Heart left ventricle (tissue), 16 donors: Measurements from ENCODE around the gene BRSK2. TPM values are rescaled to one million over a fixed set of nuclear protein-coding genes. Genes with fewer than 3 reads are reported as not detected.
"Not testable (repeated sequence)": the region's sequence is repeated elsewhere in the genome, so short reads cannot be mapped to it uniquely, and the experiment has no call there.

ENCODE experiments used
- ATAC-seq, 4 donors: fragments of 200-7000 bp; cut with Tn5 transposase; one replicate each; pipeline ENCODE4 v1.9.1; 2020 to 2022; ENCODE audit warnings: moderate library complexity in 4 of 4, mild to moderate bottlenecking in 3 of 4, moderate number of reproducible peaks in 1 of 4
- DNase-seq, 5 donors: peaks; one replicate each; pipeline ENCODE4 v3.0.0-alpha.2; 2020
- H3K27ac ChIP-seq, 12 donors: fragments of 200-600 bp; sonication (generic) in 4 of 12; one replicate each; pipeline versions ENCODE4 v1.5.0 to v1.8.0; 2016 to 2022; ENCODE audit warnings: mild to moderate bottlenecking in 2 of 12
- H3K27me3 ChIP-seq, 9 donors: fragments of 200-600 bp; sonication (generic) in 2 of 9; one replicate each; pipeline versions ENCODE4 v1.5.1 to v1.8.0; 2016 to 2022; ENCODE audit warnings: mild to moderate bottlenecking in 3 of 9
- H3K36me3 ChIP-seq, 9 donors: fragments of 200-600 bp; sonication (generic) in 2 of 9; one replicate each; pipeline versions ENCODE4 v1.5.0 to v1.8.0; 2018 to 2022; ENCODE audit warnings: mild to moderate bottlenecking in 2 of 9
- H3K4me1 ChIP-seq, 12 donors: fragments of 200-600 bp; sonication (generic) in 4 of 12; one replicate each; pipeline versions ENCODE4 v1.5.0 to v1.8.0; 2016 to 2022; ENCODE audit warnings: mild to moderate bottlenecking in 3 of 12
- H3K4me3 ChIP-seq, 12 donors: fragments of 200-600 bp; sonication (generic) in 4 of 12; one replicate each; pipeline versions ENCODE4 v1.5.0 to v1.8.0; 2017 to 2022; ENCODE audit warnings: mild to moderate bottlenecking in 9 of 12, moderate library complexity in 4 of 12
- H3K9me3 ChIP-seq, 12 donors: fragments of 200-600 bp; sonication (generic) in 4 of 12; one replicate each; pipeline versions ENCODE4 v1.5.0 to v1.8.0; 2016 to 2022; ENCODE audit warnings: mild to moderate bottlenecking in 1 of 12
- CTCF ChIP-seq, 12 donors: fragments of 200-600 bp; sonication (generic) in 4 of 12; IDR thresholded peaks; one replicate each; pipeline versions ENCODE4 v1.5.0 to v1.8.0; 2018 to 2022; ENCODE audit warnings: antibody characterized with exemption in 12 of 12, mild to moderate bottlenecking in 5 of 12
- POLR2A ChIP-seq, 2 donors: fragments of 450-650 bp; IDR thresholded peaks; one replicate each; pipeline ENCODE4 v1.6.1; 2017; ENCODE audit warnings: antibody characterized with exemption in 2 of 2, mild to moderate bottlenecking in 2 of 2, moderate library complexity in 2 of 2
- WGBS, 4 donors: extraction: QIAGEN DNeasy Blood & Tissue Kit in 2 of 4; methylation state at CpG; one replicate each; pipeline versions ENCODE4 v1.1.5 to v1.1.7; 2013 to 2018; 5-methylcytosine and 5-hydroxymethylcytosine counted together
- intact Hi-C, 10 donors: fragments of 100-400 bp; cut with DNase I; formaldehyde crosslinking; loops; one replicate each; pipeline versions ENCODE4 v1.11.1 to v1.14.2; 2022
- polyA plus RNA-seq, 2 donors: library from polyadenylated mRNA; stranded (reverse); fragments of 200-250 nt; gene quantifications; one replicate each; pipeline ENCODE4 v1.2.3, GENCODE V29; 2013
- total RNA-seq, 9 donors: library from RNA; depleted of rRNA in 2 of 9; stranded (reverse); fragments of >200 nt in 2 of 9; fragmentation: NEBNext Ultra II Directional in 3 of 9; extraction: Animal tissue kit (Norgen Biotek cat#: 25700) in 3 of 9; gene quantifications; one replicate each; pipeline versions ENCODE4 v1.1.0 to v1.2.4, GENCODE V29; 2016 to 2023
- donor health status: ischemic (EF 13 %, LVEDD 7.1; RV severe dilation, severe dysfunction).
- donor health status: healthy with polysubstance abuse.
- donor health status: DM: no; HTN: yes; CAD: no.
- donor health status: DM: no; HTN: no; CAD: no.
- donor health status: ischemic (EF 25% LVEDD 6.9; RV normal size, moderate dysfunction).
- donor health status: ischemic (EF 25% LVEDD 5.7; RV mildly dilated, moderate dysfunction).
- donor health status: healthy.
- donor health status: DM: yes; HTN: yes; CAD: no.
- donor health status: ischemic (EF 35%, LVEDD 5.7; RV mildly dilated, moderate dysfunction).
- donor health status: nonischemic (EF 11% LVEDD 7.7; RV severe dilation, severe dysfunction).
- donor health status: DM: yes; HTN: yes; CAD: no.
- donor health status: PGD.
- donor health status: ischemic (EF 29% LVEDD 5.4; RV normal size, mild dysfunction).
- donor health status: nonischemic (EF 23%, LVEDD 6.1; RV moderate dilation, normal function).

Gene BRSK2
- total and polyA plus RNA-seq, 11 donors = 0.16 to 1.3 (median 0.61) TPM; not detected in 1

- WGBS, 4 donors = 82 to 88% (median 86%) methylated on average over 28 of the region's 28 CpGs
- TF ChIP-seq CTCF (IDR thresholded peaks at IDR 0.05) (no peak), POLR2A (IDR thresholded peaks at IDR 0.05) (no peak)
- H3K4me1 ChIP-seq = peaks cover 0 to 7% (median 0%) of the 10 kb centered on the region in 12 donors
- DNase-seq (no peak), ATAC-seq (peak in 1 of 4 donors; percentile 5)
- H3K27ac ChIP-seq = no peak overlapping the region
- no peaks in the 10 kb centered on the region for H3K9me3 ChIP-seq
- no peaks in the 10 kb centered on the region for H3K36me3 ChIP-seq
- H3K27me3 ChIP-seq = peaks cover 0 to 15% (median 0%) of the 10 kb centered on the region in 9 donors
- intact Hi-C loops = no loop called here
- H3K4me3 ChIP-seq = no peak overlapping the region
These were observed 42.9 kb upstream of the BRSK2 start for GRCh38 chr11:1346669-1347390.

GRCh38 chr11:1347411-1347999 lies 42.2 kb upstream of the BRSK2 start:
- intact Hi-C loops, H3K4me1 ChIP-seq, H3K36me3 ChIP-seq, H3K4me3 ChIP-seq, DNase-seq, H3K27ac ChIP-seq, H3K9me3 ChIP-seq, ATAC-seq: not testable (repeated sequence)
- peaks cover 0 to 15% (median 0%) of the 10 kb centered on the region in 9 donors for H3K27me3 ChIP-seq
- 92 to 94% (median 93%) methylated on average over 13 to 18 of the region's 18 CpGs for WGBS, 4 donors

GRCh38 chr11:1348146-1348795 lies 41.5 kb upstream of the BRSK2 start:
- no peaks in the 10 kb centered on the region for H3K9me3 ChIP-seq
- DNase-seq (peak in 1 of 5 donors; percentile 3), ATAC-seq (no peak)
- intact Hi-C loops = no loop called here
- no peak overlapping the region for H3K4me3 ChIP-seq
- no peaks in the 10 kb centered on the region for H3K4me1 ChIP-seq
- no peak overlapping the region for H3K27ac ChIP-seq
- H3K27me3 ChIP-seq = peaks cover 0 to 15% (median 0%) of the 10 kb centered on the region in 9 donors
- WGBS, 4 donors = 90 to 93% (median 91%) methylated on average over 14 of the region's 14 CpGs
- TF ChIP-seq POLR2A (IDR thresholded peaks at IDR 0.05) (no peak), CTCF (IDR thresholded peaks at IDR 0.05) (no peak)
- H3K36me3 ChIP-seq = no peaks in the 10 kb centered on the region

GRCh38 chr11:1348796-1349326 lies 40.9 kb upstream of the BRSK2 start:
- H3K4me3 ChIP-seq = no peak overlapping the region
- TF ChIP-seq CTCF (IDR thresholded peaks at IDR 0.05) = no peak
- no peak for TF ChIP-seq POLR2A (IDR thresholded peaks at IDR 0.05)
- no peak for ATAC-seq
- H3K36me3 ChIP-seq = no peaks in the 10 kb centered on the region
- H3K27ac ChIP-seq = no peak overlapping the region
- no peaks in the 10 kb centered on the region for H3K4me1 ChIP-seq
- peak in 1 of 5 donors; percentile 11 for DNase-seq
- intact Hi-C loops = no loop called here
- WGBS, 4 donors = 52 to 59% (median 55%) methylated on average over 15 to 25 of the region's 25 CpGs
- H3K9me3 ChIP-seq = no peaks in the 10 kb centered on the region
- peaks cover 0 to 15% (median 0%) of the 10 kb centered on the region in 9 donors for H3K27me3 ChIP-seq
